LNCaP clone FGC (cell line): ENCODE measurements around the gene CDADC1.

ENCODE experiments used
- DNase-seq: peaks from one replicate; pipeline ENCODE4 v3.0.0-alpha.2; 2011; ENCODE audit warnings: low read depth
- H3K4me3 ChIP-seq: 2 replicates; pipeline ENCODE4 v1.5.1; 2011; ENCODE audit warnings: mild to moderate bottlenecking, low read depth, low read length, control low read depth
- CTCF ChIP-seq: IDR thresholded peaks from 2 replicates; pipeline ENCODE4 v1.5.1; 2012; ENCODE audit warnings: mild to moderate bottlenecking; ENCODE audit not compliant: control insufficient read depth, insufficient read depth; ENCODE audit errors: extremely low read depth

The CDADC1 gene

DNA sequence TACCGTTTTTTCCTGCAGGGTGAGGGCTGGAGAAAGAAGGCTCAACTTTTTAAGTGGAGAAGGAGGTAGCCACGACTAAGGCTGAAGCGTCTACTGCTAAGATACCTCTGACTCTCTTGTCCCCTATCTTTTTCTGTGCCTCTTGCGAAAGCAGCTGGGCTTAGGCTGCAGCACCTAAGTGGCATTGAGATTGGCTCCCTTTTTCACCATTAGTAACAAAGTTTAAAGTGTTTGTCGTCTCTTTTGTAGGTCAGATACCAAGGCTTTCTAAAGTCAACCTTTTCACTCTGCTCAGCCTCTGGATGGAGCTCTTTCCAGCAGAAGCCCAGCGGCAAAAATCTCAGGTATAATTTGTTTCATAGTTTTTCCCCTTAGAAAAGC is 887 bp downstream of the CDADC1 start:
- TF ChIP-seq CTCF: 0 out of 2 replicates have a peak, but pooled peaks have one; percentile 5
- peak overlapping the region; percentile 93 for H3K4me3 ChIP-seq
- no peak for DNase-seq

DNA sequence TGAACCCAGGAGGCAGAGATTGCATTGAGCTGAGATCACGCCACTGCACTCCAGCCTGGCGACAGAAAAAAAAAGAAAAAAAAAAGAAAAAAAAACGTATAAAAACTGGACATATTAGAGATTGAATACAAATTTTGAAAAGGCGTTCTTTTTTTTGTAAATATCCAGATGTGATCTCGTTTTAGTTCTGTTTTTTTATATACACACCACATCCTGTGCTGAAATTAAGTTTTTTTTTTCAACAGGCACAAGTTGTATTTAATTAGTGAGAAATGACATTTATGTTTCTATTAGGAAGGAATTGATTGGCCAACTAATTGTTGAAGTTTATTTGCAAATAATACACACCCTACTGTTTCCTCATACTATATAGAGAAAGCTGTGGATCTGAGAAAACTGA is 3.6 kb downstream of the CDADC1 start:
- no peak overlapping the region for H3K4me3 ChIP-seq
- TF ChIP-seq CTCF: no peak
- DNase-seq: no peak

- no peak overlapping the region for H3K4me3 ChIP-seq
- no peak for TF ChIP-seq CTCF
- DNase-seq: no peak
Measured at GRCh38 chr13:49253310-49253709, 5.6 kb downstream of the CDADC1 start.

- DNase-seq: no peak
- no peak overlapping the region for H3K4me3 ChIP-seq
- no peak for TF ChIP-seq CTCF
Measured at GRCh38 chr13:49254007-49254406, 6.3 kb downstream of the CDADC1 start.

DNA sequence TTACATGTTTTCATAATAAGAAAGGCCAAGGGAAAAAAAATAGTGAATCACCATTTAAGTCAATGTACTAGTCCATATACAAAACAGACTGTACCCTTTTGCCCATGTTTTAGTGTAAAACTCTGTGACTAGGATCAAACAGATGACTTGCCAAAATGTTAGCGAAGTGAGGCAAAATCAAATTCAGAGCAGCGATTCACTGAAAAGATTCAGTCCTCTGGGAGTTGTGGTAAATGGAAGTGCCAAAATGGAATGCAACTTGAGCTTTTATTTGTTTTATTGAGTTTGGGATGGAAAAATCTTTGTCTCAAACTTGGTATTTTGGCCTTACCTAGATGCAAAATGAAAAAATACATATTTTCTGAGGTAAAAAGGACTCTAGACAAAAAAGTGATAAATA is 9.1 kb downstream of the CDADC1 start:
- no peak for DNase-seq
- TF ChIP-seq CTCF: no peak
- H3K4me3 ChIP-seq: no peak overlapping the region

- no peak for DNase-seq
- H3K4me3 ChIP-seq: no peak overlapping the region
- no peak for TF ChIP-seq CTCF
Measured at GRCh38 chr13:49258089-49258796, 10.5 kb downstream of the CDADC1 start.

DNA sequence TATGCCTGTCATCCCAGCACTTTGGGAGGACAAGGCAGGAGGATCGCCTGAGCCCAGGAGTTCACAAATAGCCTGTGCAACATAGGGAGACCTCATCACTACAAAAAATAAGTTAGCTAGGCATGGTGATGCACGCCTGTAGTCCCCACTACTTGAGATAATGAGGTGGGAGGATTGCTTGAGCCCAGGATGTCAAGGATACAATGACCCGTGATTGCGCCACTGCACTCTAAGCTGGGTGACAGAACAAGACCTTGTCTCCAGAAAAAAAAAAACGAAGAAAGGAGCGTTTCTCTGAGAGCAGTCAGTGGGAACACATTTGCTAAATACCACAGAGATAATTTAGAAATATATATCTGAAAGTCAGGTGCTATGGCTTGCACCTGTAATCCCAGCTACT is 11.9 kb downstream of the CDADC1 start:
- no peak for DNase-seq
- no peak for TF ChIP-seq CTCF
- no peak overlapping the region for H3K4me3 ChIP-seq
